NK-92 (cell line): ENCODE measurements around the gene GNB1L.

Experiments
- DNase-seq: peaks from one replicate; lab custom pipeline; 2025; ENCODE audit not compliant: unreplicated experiment; lab: John Stamatoyannopoulos, UW

GNB1L gene

DNA sequence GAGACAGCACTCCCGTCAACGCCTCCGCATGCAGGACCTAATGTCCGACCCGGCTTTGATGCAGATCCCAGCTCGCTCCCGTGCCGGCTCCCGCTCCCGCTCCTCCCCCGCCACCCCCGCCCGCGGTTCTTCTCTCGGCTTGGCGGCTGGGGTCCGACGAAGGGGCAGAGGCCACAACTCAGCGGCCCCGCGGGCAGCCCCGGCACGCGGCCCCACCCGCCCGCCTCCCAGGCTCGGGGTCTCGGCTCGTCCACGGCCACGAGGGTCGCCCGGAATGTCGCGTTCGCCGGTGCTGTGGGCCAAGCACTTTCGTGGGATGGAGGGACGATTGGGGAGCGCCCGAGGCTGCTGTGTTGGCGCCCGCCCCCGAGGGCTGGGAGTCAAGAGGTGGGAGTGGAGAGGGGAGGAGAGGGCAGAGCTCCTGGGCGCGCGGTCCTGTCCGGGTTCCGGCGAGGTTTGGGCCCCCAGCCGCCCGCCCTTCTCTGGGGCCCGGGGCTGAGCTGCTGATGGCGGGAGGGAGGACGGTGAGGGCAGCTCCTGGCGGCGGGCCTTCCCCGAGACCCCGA is 99.4 kb downstream of the GNB1L start:
- no peak for DNase-seq

DNA sequence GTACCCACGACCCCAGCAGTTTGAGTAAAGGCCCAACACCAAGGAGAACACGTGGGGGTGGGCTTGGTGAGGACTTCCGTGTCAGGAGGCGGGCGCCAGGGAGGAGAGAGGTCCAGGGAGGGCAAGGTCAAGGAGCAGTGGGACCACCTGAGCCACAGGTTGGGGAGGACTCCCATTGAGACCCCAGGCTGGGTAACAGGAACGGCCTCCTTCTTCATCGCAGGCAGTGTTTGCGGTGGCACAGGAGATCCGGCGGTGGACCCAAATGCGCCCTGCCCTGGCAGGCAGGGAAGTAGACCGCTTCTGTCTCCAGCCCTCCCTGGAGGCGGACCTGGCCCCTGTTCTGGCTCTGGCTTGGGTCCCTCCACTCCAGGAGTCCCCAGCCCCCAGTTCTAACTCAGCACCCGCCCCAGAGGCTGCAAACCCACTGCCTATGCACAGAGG is 100.0 kb downstream of the GNB1L start:
- no peak for DNase-seq

DNA sequence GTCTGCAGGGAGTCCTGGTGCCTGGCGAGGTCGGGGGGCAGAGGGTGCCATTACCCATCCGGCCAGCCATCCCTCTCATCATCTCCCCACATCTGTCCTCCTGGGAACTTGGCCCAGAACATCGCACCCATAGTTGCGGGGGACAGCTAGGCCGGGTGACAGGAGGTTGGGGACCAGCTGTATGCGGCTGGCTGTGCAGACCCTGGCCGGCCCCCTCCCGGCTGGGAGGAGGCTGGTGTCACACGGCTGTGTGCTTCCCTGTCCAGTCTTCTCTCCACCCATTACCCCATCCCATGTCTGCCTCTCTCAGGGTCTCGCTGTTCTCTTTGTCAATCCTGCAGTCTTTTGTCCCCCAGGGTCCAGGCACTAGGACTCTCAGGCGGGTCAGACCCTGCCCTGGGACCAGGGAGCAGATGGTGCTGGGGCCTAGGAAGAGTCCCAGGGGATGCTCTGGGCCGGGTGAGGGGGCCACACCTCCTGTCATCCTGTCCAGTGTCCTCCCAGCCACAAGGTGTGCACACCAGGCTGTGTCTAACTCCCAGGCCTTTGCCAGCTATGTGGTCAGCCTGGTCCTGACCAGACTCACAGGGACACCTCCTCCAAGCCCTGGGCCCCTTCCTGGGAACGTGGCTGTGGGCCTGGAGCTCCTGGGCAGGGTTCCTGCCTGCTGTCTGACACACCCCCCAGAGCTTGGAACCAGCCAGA is 100.5 kb downstream of the GNB1L start:
- DNase-seq: no peak

- no peak for DNase-seq
These were observed 101.4 kb downstream of the GNB1L start for GRCh38 chr22:19753090-19753842.

DNA sequence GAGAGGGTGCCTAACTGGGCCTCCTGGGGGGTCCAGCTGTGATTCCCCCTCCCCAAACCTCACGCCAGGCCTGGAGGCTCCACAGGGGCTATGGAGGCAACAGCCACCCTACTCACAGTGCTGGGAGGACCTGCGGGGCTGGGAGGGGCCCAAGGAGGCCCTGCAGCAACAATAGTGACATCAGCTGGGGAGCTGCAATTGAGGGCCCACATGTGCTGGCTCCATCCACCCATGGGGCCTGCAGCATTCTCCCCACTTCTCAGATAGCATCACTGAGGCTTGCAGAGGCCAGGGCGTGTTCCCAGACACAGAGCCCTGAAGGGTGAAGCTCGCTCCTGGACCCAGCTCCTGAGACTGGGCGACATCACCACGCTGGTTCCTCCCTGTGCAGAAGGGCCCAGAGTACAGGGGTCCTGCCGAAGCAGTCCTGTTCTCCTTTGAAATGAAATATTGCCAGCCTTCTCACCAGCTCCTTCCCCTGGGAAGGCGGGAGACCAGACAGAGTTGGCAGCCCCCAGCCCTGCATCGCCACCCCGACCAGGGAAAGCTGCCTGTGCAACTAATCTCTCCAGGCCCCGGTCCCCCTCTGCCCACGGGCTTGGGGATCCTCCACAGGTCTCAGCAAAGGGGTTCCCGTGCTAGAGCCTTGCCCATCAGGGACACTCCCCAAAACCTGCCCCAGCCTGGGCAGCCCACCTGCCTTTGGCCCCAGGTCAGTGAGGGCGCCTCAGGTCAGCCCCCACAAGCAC is 103.0 kb downstream of the GNB1L start:
- DNase-seq: no peak

DNA sequence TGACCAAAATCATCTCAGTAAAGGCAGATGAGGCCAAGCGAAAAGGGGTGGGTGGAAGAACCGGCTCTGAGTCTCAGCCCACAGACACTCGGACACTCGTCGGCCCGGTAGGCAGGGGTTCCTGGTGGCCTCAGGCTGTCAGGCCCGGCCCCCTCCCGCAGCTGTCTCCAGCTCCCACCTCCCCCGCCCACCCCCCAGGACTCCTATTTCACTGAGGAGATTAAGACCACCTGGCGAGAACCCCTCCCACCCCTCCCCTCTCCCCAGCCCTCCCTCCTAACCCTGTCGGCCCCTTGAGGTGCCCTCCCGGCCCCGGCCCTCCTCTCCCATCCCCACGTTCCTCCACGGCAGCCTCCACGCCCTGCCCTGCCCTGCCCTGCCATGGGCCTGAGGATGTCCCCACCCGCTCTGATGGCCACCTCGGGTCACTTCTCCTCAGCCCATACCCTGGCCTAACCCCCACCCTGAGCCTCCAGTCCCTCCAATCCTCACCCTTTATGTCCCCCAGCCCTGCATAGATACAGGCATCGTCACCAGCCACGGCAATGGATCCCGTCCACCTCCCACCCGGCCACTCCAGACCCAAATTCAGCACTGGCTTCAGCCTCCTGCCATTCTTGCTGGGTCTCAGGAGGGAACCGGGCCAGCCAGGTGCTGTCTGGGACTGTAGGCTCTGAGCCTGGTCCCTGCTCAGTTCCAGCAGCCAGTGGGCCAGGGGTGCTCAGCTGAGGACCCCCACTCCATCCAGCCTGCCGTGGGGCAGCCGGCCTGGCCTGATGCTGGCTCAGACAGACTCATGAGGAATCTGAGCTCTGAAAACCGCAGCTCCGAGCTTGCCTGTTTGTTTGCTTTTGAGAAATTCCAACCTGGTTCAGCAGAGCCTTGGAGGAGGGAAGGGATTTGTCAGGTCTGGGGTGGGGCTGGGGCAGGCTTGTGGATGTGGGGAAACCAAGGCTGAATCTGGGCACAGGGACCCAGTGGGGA is 103.9 kb downstream of the GNB1L start:
- no peak for DNase-seq

DNA sequence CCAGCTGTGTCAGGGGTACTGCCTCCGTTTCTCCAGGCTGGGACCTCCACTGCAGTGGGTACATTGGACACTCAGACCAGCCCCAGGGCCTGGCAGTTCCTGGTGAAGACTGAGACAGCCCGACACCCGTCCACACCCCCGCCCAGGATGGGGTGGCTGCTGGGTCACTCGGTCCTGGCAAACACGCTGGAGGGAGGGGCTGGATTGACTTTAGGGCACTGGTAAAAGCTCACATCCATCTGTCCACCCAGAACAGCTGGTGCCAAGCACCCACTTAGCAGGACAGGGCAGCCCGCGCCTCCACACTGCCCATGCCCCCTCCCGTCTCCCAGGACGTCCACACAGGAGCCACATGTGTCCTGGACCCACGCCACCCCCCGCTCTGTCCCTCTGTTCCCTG is 104.8 kb downstream of the GNB1L start:
- DNase-seq: no peak

GRCh38 chr22:19748991-19749664 is 105.5 kb downstream of the GNB1L start:
- DNase-seq: no peak

DNA sequence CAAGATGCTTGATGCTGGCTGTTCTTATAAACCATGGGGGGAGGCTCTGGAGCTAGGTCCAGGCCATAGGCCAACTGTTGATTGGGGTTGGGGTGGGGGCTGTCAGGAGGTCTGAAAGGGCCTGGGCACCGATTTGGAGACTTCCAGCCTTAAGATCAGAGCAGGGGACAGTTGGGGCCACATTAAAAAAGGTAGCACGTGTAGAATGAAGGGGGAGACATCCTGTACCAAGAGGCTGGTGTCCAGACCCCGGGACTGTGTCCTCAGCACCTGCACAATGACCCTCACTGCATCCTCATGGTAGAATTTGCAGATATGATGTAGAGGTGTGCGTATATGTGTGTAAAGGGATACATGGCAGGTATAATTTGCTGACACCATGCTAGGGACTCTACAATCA is 106.5 kb downstream of the GNB1L start:
- no peak for DNase-seq

DNA sequence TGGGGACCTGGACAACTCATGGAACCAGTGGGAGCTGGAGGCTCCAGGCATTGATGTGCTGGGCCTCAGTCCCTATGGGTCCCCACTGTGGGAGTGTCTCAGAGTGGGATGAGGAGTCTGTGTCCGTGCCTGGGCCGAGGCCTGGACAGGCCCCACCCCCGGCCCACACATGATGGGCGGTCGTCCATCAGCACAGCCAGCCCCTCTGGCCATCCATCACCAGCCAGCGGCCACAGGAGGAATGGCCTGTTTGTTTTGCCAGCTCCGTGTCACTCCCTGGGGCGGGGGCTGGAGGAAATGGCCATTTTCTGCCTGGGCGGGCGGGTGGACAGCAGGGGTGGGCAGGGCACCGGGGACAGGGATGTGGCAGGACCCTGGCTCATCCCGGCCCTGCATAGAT is 107.1 kb downstream of the GNB1L start:
- DNase-seq: no peak

DNA sequence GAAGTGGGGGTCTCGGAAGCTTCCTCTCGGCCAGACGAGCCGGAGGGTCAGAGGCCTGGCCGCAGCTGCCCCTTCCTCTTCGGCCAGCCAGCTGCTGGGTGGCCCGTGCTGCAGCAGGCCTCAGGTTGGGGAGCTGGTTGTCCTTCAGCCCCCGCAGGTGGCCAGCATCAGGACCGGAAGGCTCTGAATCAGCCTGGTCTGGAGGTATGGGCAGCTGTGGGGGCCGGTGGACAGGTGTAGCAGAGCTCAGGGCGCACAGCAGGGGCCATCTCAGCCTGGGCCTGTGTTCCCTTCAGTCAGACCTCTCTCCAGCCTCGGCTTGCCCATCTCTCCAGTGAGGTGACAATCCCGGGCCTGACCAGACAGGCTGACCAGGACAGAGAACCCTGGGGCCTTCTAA is 107.9 kb downstream of the GNB1L start:
- DNase-seq: no peak

GRCh38 chr22:19745155-19746101 is 109.2 kb downstream of the GNB1L start:
- no peak for DNase-seq

GRCh38 chr22:19744350-19745006 is 110.2 kb downstream of the GNB1L start:
- no peak for DNase-seq

DNA sequence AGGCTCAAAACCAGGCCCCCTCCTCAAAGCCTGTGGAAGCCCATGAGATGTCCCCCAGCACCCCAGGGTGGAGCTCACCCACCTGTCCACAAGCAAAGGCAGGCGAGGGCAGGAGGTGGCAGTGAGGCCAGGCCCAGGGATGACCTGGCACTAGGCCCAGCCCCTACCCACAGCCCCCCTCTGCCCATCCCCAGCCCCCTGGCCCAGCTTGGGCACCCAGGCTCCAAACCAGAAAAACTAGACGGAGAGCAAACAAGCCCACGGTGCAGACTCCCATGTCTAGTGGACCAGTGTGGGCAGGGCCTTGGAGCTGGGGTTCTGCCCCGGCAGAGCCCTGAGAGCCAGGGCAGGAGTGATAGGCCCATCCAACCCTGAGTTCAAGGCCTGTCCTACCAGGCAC is 111.0 kb downstream of the GNB1L start:
- no peak for DNase-seq

GRCh38 chr22:19743081-19743480 is 111.6 kb downstream of the GNB1L start:
- no peak for DNase-seq

- DNase-seq: no peak
These were observed 112.3 kb downstream of the GNB1L start for GRCh38 chr22:19742160-19743066.

- no peak for DNase-seq
These were observed 113.6 kb downstream of the GNB1L start for GRCh38 chr22:19741053-19741452.
